ENCODE data around the gene RBM20.

GRCh38 chr10:110772454-110773025 is 128.4 kb downstream of the RBM20 start:
- no peak for TF ChIP-seq CTCF (IDR thresholded peaks at IDR 0.05)
- no peak for TF ChIP-seq POLR2A (IDR thresholded peaks at IDR 0.05)

Measured in thyroid gland (tissue), 4 donors.